IPS-15b (cell line): ENCODE data around the gene RNU2-63P.
"Not testable (repeated sequence)": the region's sequence is repeated elsewhere in the genome, so short reads cannot be mapped to it uniquely, and the experiment has no call there.

ENCODE experiments used
- H3K27me3 ChIP-seq: one replicate; pipeline ENCODE4 v1.6.1; 2013; ENCODE audit warnings: low read length; ENCODE audit not compliant: control insufficient read depth, insufficient read depth
- H3K36me3 ChIP-seq: one replicate; pipeline ENCODE4 v1.6.1; 2013; ENCODE audit warnings: low read length; ENCODE audit not compliant: control insufficient read depth, insufficient read depth
- H3K4me1 ChIP-seq: one replicate; pipeline ENCODE4 v1.6.1; 2013; ENCODE audit warnings: mild to moderate bottlenecking, low read length; ENCODE audit not compliant: control insufficient read depth, insufficient read depth
- H3K4me3 ChIP-seq: one replicate; pipeline ENCODE4 v1.5.1; 2013; ENCODE audit warnings: low read depth, low read length
- H3K9ac ChIP-seq: one replicate; pipeline ENCODE4 v1.6.1; 2013; ENCODE audit warnings: low read depth, mild to moderate bottlenecking, low read length
- H3K9me3 ChIP-seq: one replicate; pipeline ENCODE4 v1.6.1; 2013; ENCODE audit warnings: mild to moderate bottlenecking, low read length; ENCODE audit not compliant: control insufficient read depth, insufficient read depth

RNU2-63P gene

DNA sequence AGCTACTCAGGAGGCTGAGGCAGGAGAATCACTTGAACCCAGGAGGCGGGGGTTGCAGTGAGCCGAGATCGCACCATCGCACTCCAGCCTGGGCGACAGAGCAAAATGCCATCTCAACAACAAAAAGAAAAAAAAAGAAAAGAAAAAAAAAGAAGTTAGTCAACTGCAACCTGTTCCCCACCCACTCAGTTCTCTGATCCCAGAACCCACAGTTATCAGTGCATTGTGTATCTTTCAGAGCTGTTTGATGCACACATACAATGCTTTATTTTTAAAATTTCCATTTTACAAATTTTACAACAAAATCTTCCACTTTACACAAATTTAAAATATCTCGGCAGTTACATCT lies 14.0 kb downstream of the RNU2-63P start:
- no peak overlapping the region for H3K9ac ChIP-seq
- peaks cover 3% of the 10 kb centered on the region for H3K4me1 ChIP-seq
- H3K4me3 ChIP-seq: no peak overlapping the region
- no peaks in the 10 kb centered on the region for H3K9me3 ChIP-seq
- H3K27me3 ChIP-seq: no peaks in the 10 kb centered on the region
- no peaks in the 10 kb centered on the region for H3K36me3 ChIP-seq

DNA sequence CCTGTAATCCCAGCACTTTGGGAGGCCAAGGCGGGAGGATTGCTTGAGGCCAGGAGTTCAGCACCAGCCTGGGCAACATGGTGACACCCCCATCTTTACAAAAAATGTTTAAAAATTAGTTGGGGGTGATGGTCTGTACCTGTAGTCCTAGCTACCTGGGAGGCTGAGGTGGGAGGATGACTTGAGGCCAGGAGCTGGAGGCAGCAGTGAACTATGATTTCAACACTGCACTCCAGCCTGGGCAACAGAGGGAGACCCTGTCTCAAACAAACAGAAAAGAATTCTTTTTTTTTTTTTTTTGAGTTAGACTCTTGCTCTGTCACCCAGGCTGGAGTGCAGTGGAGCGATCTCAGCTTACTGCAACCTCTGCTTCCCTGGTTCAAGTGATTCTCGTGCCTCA lies 15.9 kb downstream of the RNU2-63P start:
- H3K4me3 ChIP-seq, H3K4me1 ChIP-seq, H3K9ac ChIP-seq, H3K36me3 ChIP-seq, H3K9me3 ChIP-seq, H3K27me3 ChIP-seq: not testable (repeated sequence)

DNA sequence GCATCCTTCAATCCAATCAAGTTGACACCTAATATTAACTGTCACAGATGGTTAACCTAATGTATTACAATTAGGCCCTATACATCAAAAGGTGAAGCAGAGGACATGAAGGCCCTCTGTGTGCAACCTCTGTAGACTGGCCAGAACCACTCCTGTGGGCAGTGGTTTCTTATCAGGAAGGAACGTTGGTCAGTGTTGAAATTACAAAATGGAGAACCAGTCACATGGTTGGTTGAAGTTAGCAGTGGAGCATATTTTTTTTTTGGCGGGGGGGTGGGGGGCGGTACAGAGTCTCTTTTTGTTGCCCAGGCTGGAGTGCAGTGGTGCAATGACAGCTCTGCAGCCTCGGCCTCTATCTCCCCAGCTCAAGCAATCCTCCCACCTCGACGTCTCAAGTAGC lies 19.8 kb downstream of the RNU2-63P start:
- H3K9ac ChIP-seq: no peak overlapping the region
- no peaks in the 10 kb centered on the region for H3K4me1 ChIP-seq
- no peaks in the 10 kb centered on the region for H3K36me3 ChIP-seq
- no peaks in the 10 kb centered on the region for H3K9me3 ChIP-seq
- no peaks in the 10 kb centered on the region for H3K27me3 ChIP-seq
- H3K4me3 ChIP-seq: no peak overlapping the region

DNA sequence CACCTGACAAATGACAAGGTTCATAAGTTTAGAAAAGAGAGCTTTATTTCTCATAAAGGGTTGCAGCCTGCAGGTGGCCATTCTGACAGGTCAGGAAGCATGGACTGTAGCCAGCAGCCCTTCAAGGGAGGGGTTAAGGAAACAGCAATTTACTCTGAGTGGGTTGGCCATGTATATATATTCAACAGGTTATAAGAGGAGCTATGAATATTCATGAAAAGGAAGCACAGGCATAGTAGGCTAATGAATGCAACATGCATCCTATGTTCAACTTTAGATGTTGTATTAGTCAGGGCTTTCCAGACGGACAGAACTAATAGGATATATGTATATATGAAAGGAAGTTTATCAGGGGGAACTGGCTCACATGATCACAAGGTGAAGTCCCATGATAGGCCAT lies 20.6 kb downstream of the RNU2-63P start:
- no peaks in the 10 kb centered on the region for H3K9me3 ChIP-seq
- H3K4me3 ChIP-seq: no peak overlapping the region
- no peaks in the 10 kb centered on the region for H3K27me3 ChIP-seq

DNA sequence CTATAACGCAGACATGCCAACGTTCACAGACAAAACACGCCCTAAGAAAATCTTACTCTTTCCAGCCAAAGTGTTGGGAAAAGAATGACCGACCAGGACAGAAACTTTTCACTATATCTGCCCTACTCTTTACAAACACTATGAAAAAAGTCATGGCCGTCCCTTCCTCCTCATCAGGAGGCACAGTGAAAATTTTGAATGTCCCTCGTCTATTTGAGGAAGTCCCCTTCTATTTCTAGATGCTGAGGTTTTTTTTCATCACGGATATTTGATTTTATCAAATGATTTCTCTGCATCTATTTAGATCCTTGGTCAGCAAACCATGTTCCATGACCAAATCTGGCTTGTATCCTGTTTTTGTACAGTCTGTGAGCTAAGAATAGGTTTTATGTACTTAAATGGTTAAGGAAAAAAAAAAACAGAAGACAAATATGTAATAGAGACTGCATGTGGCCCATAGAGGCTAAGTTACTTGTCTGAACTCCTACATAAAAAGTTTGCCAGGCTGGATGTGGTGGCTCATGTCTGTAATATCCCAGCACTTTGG lies 22.0 kb downstream of the RNU2-63P start:
- not testable (repeated sequence) for H3K9ac ChIP-seq, H3K36me3 ChIP-seq, H3K27me3 ChIP-seq, H3K9me3 ChIP-seq, H3K4me3 ChIP-seq, H3K4me1 ChIP-seq

More for the DNA sequence above, 20.6 kb downstream of the RNU2-63P start:
- Histone ChIP-seq H3K9ac (no peak overlapping the region), H3K4me1 (no peaks in the 10 kb centered on the region), H3K36me3 (no peaks in the 10 kb centered on the region)

DNA sequence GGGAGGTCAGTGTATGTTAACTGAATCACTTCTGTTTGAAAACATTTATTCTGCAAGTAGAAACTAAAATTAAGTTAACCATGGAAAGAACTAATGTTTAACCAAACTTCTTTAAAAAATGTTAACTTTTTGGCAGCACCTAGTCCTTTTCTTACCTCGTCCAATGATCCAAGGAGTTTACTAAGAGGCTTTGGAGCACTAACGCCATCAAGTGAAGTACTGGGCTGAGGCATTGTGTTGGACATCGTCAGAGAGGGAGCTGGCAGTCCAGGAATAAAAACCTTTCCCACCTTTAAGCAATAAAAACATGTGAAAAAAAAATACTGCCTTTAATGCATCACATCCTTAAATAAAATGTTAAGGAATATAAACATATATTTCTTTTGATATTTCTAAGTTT lies 23.8 kb downstream of the RNU2-63P start:
- H3K27me3 ChIP-seq, H3K4me3 ChIP-seq, H3K36me3 ChIP-seq, H3K9me3 ChIP-seq, H3K4me1 ChIP-seq, H3K9ac ChIP-seq: not testable (repeated sequence)

DNA sequence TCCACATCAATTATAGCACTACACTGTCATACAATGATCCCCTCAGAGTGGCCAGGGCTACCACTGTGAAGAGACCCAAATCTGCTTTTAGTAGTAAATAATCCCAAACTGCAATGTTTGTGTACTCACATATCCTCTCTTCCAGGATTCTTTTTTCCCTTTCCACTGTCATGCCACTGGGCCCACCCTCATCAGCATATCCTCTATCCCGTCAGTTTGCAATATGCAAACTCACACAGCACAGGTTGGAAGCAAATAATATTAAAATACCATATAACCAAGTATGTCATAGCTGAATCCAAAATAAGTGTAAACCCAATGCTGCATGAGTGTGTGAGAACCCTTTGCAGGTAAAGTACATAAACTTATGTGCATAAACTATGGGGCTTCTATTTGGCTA lies 28.9 kb downstream of the RNU2-63P start:
- H3K4me3 ChIP-seq, H3K4me1 ChIP-seq, H3K36me3 ChIP-seq, H3K9me3 ChIP-seq, H3K9ac ChIP-seq, H3K27me3 ChIP-seq: not testable (repeated sequence)

DNA sequence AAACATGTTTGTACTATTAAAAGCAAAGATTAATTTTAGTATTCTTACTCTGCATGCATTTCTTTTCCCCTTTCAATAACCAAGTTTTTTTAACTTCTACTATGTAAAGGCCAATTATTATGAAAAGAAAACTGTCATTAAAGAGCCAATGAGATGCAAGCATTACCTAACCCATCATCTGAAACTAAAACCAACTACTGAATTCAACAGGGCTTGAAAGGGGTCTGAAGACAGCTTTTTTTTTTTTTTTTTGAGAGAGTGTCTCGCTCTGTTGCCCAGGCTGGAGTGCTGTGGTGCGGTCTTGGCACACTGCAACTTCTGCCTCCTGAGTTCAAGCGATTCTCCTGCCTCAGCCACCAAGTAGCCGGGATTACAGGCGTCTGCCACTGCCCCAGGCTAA lies 30.4 kb downstream of the RNU2-63P start:
- not testable (repeated sequence) for H3K4me1 ChIP-seq, H3K4me3 ChIP-seq, H3K9ac ChIP-seq, H3K9me3 ChIP-seq, H3K27me3 ChIP-seq, H3K36me3 ChIP-seq

DNA sequence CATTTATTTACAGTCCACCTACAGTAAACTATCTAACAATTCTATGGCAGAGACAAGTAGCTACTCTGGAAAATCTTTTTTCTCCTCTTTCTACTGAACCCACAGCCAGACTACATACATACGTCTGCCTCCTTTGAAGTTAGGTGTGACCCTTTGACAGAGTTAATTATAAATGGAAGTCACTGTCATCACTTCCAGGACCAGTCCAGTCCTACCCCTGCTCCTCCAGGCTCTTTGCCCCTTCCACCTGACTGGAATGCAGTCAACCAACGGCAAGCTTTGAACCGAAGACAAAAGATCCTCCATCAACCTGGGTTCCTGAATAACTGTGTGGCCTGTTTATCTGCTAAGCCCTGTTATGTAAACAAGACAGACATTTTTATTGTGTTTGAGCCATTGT lies 35.2 kb downstream of the RNU2-63P start:
- H3K9me3 ChIP-seq: not testable (repeated sequence)

DNA sequence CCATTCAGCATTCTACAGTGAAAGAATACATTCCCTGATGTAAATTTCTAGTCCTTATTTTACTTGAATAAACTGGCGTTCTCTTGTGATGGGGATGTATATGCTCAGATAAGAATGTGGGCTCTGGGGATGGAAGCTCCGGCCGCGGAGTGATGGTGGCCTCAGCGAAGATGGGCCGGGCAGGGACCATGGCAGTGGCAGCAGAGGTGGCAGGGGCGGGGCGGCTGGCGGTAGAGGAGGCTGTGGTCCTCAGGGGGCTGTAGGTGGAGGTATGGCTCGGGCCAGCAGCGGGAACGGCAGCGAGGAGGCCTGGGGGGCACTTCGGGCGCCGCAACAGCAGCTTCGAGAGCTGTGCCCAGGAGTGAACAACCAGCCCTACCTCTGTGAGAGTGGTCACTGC lies 44.0 kb downstream of the RNU2-63P start:
- H3K9me3 ChIP-seq, H3K4me1 ChIP-seq, H3K27me3 ChIP-seq, H3K4me3 ChIP-seq, H3K36me3 ChIP-seq, H3K9ac ChIP-seq: not testable (repeated sequence)

More for the DNA sequence above, 35.2 kb downstream of the RNU2-63P start:
- not testable (repeated sequence) for H3K9ac ChIP-seq, H3K36me3 ChIP-seq, H3K4me3 ChIP-seq, H3K4me1 ChIP-seq, H3K27me3 ChIP-seq
